Fibroblast of villous mesenchyme (primary cell): ENCODE data around the gene CACNA1C. TPM values are rescaled to one million over a fixed set of nuclear protein-coding genes. Genes with fewer than 3 reads are reported as not detected.

ENCODE experiments used
- DNase-seq: peaks from one replicate; pipeline ENCODE4 v3.0.0-alpha.2; 2010; ENCODE audit warnings: low read depth
- H3K4me3 ChIP-seq: 2 replicates; pipeline ENCODE4 v1.5.1; 2011; ENCODE audit warnings: low read depth, mild to moderate bottlenecking, low read length
- total RNA-seq: library from RNA; depleted of rRNA; stranded (reverse); fragments of >200 nt; gene quantifications from 2 replicates; pipeline ENCODE4 v1.2.3, GENCODE V29; 2012
- TF ChIP-seq, protein P1 (sequence below): IDR thresholded peaks from 2 replicates; pipeline ENCODE4 v1.5.1; 2012; ENCODE audit warnings: low read depth, mild to moderate bottlenecking, low read length; ENCODE audit not compliant: insufficient read depth

The CACNA1C gene
- total RNA-seq, 1 donor: 11.7 TPM

- no peak overlapping the region for H3K4me3 ChIP-seq
- no peak for DNase-seq
- TF ChIP-seq, protein P1, sequence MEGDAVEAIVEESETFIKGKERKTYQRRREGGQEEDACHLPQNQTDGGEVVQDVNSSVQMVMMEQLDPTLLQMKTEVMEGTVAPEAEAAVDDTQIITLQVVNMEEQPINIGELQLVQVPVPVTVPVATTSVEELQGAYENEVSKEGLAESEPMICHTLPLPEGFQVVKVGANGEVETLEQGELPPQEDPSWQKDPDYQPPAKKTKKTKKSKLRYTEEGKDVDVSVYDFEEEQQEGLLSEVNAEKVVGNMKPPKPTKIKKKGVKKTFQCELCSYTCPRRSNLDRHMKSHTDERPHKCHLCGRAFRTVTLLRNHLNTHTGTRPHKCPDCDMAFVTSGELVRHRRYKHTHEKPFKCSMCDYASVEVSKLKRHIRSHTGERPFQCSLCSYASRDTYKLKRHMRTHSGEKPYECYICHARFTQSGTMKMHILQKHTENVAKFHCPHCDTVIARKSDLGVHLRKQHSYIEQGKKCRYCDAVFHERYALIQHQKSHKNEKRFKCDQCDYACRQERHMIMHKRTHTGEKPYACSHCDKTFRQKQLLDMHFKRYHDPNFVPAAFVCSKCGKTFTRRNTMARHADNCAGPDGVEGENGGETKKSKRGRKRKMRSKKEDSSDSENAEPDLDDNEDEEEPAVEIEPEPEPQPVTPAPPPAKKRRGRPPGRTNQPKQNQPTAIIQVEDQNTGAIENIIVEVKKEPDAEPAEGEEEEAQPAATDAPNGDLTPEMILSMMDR: no peak
These were observed 299.4 kb downstream of the CACNA1C start for GRCh38 chr12:2352203-2352602.

- DNase-seq: no peak
These were observed 300.5 kb downstream of the CACNA1C start for GRCh38 chr12:2353281-2353680.

DNA sequence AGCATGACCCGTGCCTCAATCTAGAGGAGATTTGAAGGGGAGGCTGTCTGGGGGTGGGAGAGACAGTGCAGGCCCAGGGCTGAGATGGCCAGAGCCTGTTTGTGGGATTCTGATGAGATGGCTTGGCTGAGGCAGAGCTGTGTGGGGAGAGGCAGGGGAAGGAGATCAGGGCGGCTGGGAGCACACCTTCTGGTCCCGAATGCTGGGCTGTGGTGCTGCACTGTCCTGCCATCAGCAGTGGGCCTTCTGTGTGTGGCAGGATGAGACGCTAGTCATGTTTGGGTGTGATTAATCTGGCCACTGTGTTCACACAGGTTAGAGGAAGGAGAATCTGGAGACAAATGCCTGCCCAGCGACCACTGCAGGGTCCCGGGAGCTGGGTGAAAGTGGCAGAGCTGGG lies 300.9 kb downstream of the CACNA1C start:
- no peak for DNase-seq
- no peak overlapping the region for H3K4me3 ChIP-seq
- TF ChIP-seq, protein P1: no peak

More at GRCh38 chr12:2353281-2353680, 300.5 kb downstream of the CACNA1C start:
- H3K4me3 ChIP-seq: no peak overlapping the region
- TF ChIP-seq, protein P1: no peak

- TF ChIP-seq, protein P1: no peak
- DNase-seq: no peak
- H3K4me3 ChIP-seq: no peak overlapping the region
These were observed 301.6 kb downstream of the CACNA1C start for GRCh38 chr12:2354151-2354991.

- H3K4me3 ChIP-seq: no peak overlapping the region
- TF ChIP-seq, protein P1: no peak
- no peak for DNase-seq
These were observed 302.4 kb downstream of the CACNA1C start for GRCh38 chr12:2355198-2355597.

- TF ChIP-seq, protein P1: no peak
- no peak overlapping the region for H3K4me3 ChIP-seq
- no peak for DNase-seq
These were observed 302.8 kb downstream of the CACNA1C start for GRCh38 chr12:2355604-2356003.
